Stomach (tissue), 9 donors: ENCODE measurements around the gene CCDC148. TPM values are rescaled to one million over a fixed set of nuclear protein-coding genes. Genes with fewer than 3 reads are reported as not detected.

Experiments
- DNase-seq, 2 donors: peaks; one replicate each; pipeline versions ENCODE4 v3.0.0 to v3.0.0-alpha.2; 2013 to 2019
- H3K27ac ChIP-seq, 5 donors: fragments of 200-600 bp in 4 of 5; sonication (generic) in 4 of 5; one replicate each; pipeline ENCODE4 v1.5.1; 2013 to 2019; ENCODE audit warnings: mild to moderate bottlenecking in 1 of 5, moderate library complexity in 1 of 5
- H3K27me3 ChIP-seq, 3 donors: fragments of 200-600 bp; sonication (generic); one replicate each; pipeline ENCODE4 v1.5.1; 2017 to 2019; ENCODE audit warnings: mixed run types in 1 of 3
- H3K36me3 ChIP-seq, 4 donors: fragments of 200-600 bp; sonication (generic); 1 replicate in 3 of 4; 2 replicates in 1 of 4; pipeline ENCODE4 v1.5.1; 2016 to 2019
- H3K4me1 ChIP-seq, 4 donors: fragments of 200-600 bp; sonication (generic); one replicate each; pipeline ENCODE4 v1.5.1; 2016 to 2019
- H3K4me3 ChIP-seq, 4 donors: fragments of 200-600 bp; sonication (generic) in 3 of 4; one replicate each; pipeline ENCODE4 v1.5.1; 2016 to 2019; ENCODE audit warnings: mild to moderate bottlenecking in 1 of 4
- H3K9me3 ChIP-seq, 4 donors: fragments of 200-600 bp; sonication (generic); one replicate each; pipeline ENCODE4 v1.5.1; 2016 to 2019
- EP300 ChIP-seq: sonication (generic); formaldehyde crosslinking; IDR thresholded peaks from one replicate; pipeline ENCODE4 v1.6.1; 2017; ENCODE audit warnings: antibody characterized with exemption
- POLR2A ChIP-seq, 4 donors: fragments of 450-650 bp; IDR thresholded peaks; one replicate each; pipeline ENCODE4 v1.6.1; 2016; ENCODE audit warnings: antibody characterized with exemption in 4 of 4, control low read depth in 2 of 4, mild to moderate bottlenecking in 1 of 4, moderate library complexity in 1 of 4
- POLR2AphosphoS5 ChIP-seq, 3 donors: sonication (generic); formaldehyde crosslinking; IDR thresholded peaks; one replicate each; pipeline ENCODE4 v1.6.1; 2016; ENCODE audit warnings: antibody characterized with exemption in 3 of 3
- WGBS, 5 donors: extraction: QIAGEN DNeasy Blood & Tissue Kit in 3 of 5; methylation state at CpG; one replicate each; pipeline versions ENCODE4 v1.1.5 to v1.1.7; 2013 to 2018; 5-methylcytosine and 5-hydroxymethylcytosine counted together
- intact Hi-C: fragments of 100-400 bp; cut with DNase I; formaldehyde crosslinking; loops from one replicate; pipeline ENCODE4 v1.15.1; 2023; ENCODE audit warnings: low total_unique reads
- polyA plus RNA-seq, 3 donors: library from polyadenylated mRNA; stranded (reverse); fragments of 200-250 nt; gene quantifications; one replicate each; pipeline ENCODE4 v1.2.3, GENCODE V29; 2013
- total RNA-seq, 5 donors: library from RNA; depleted of rRNA; stranded (reverse); fragments of >200 nt; gene quantifications; one replicate each; pipeline versions ENCODE4 v1.1.0 to v1.2.3, GENCODE V29; 2014 to 2016
- TF ChIP-seq, protein P1 (sequence below), 7 experiments: fragments of 450-650 bp in 4 of 7; fragments of 200-600 bp in 3 of 7; sonication (generic) in 3 of 7; IDR thresholded peaks; one replicate each; pipeline ENCODE4 v1.5.1; 2016 to 2019; ENCODE audit warnings: antibody characterized with exemption in 7 of 7, control low read depth in 2 of 7, mild to moderate bottlenecking in 1 of 7
- donor health status: healthy with polysubstance abuse.
- donor health status: Bipolar disorder and iron deficiency.
- donor health status: healthy.

CCDC148 gene
- total and polyA plus RNA-seq, 8 donors: 0.25 to 1.3 (median 0.43) TPM; not detected in 5

DNA sequence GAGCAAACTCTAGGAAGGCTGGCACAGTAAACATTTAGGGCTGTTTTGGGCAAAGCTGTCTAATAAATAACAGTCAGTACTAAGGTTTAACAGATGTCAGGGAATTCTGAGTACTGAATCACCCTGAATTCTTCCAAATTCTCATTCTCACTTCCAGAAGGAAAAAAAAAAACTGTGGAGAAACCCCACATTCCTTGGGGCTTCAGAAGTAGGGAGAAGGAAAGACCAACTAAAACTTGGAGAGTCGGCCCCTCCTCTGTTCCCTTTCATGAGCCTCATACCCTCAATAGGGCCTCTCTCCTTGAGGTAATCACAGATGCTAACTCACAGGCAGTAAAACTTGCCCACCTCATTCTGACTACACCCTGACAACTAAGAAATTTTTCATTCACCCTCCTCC, 62.1 kb downstream of the CCDC148 start:
- Histone ChIP-seq H3K4me1 (no peaks in the 10 kb centered on the region), H3K27me3 (no peaks in the 10 kb centered on the region), H3K4me3 (no peak overlapping the region), H3K36me3 (no peaks in the 10 kb centered on the region), H3K27ac (no peak overlapping the region), H3K9me3 (no peaks in the 10 kb centered on the region)
- intact Hi-C loops: no loop called here
- DNase-seq: no peak
- 4 to 81% (median 66%) methylated on average over 1 of the region's 1 CpG for WGBS, 5 donors
- TF ChIP-seq EP300 (no peak), POLR2A (IDR thresholded peaks at IDR 0.05) (no peak), POLR2AphosphoS5 (IDR thresholded peaks at IDR 0.05) (no peak)
- TF ChIP-seq, protein P1, sequence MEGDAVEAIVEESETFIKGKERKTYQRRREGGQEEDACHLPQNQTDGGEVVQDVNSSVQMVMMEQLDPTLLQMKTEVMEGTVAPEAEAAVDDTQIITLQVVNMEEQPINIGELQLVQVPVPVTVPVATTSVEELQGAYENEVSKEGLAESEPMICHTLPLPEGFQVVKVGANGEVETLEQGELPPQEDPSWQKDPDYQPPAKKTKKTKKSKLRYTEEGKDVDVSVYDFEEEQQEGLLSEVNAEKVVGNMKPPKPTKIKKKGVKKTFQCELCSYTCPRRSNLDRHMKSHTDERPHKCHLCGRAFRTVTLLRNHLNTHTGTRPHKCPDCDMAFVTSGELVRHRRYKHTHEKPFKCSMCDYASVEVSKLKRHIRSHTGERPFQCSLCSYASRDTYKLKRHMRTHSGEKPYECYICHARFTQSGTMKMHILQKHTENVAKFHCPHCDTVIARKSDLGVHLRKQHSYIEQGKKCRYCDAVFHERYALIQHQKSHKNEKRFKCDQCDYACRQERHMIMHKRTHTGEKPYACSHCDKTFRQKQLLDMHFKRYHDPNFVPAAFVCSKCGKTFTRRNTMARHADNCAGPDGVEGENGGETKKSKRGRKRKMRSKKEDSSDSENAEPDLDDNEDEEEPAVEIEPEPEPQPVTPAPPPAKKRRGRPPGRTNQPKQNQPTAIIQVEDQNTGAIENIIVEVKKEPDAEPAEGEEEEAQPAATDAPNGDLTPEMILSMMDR (IDR thresholded peaks at IDR 0.05): no peak

DNA sequence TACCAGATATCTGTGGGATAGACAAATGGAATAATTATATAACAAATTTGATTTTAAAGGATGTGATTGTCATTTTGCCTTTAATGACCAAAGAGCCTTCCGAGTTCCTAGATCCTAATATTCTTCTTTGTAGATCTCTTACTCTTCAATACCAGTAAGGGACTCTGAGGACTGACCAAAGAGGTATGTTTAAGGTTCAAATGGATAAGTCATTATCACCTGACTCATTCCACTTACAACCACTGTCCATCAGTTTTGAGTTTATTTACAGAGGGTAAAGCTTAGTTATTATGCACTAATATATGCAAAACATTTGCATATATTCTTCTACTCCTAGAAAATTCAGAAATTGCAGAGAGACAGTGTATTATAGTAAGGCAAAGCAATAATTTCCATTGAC, 62.7 kb downstream of the CCDC148 start:
- DNase-seq: no peak
- intact Hi-C loops: no loop called here
- Histone ChIP-seq H3K27ac (no peak overlapping the region), H3K4me1 (no peaks in the 10 kb centered on the region), H3K4me3 (no peak overlapping the region), H3K27me3 (no peaks in the 10 kb centered on the region), H3K9me3 (no peaks in the 10 kb centered on the region), H3K36me3 (no peaks in the 10 kb centered on the region)
- WGBS, 5 donors: 0 to 96% (median 94%) methylated on average over 1 of the region's 1 CpG
- no peak for TF ChIP-seq POLR2AphosphoS5 (IDR thresholded peaks at IDR 0.05)
- TF ChIP-seq, protein P1 (IDR thresholded peaks at IDR 0.05): no peak
- TF ChIP-seq POLR2A (IDR thresholded peaks at IDR 0.05): no peak
- no peak for TF ChIP-seq EP300

DNA sequence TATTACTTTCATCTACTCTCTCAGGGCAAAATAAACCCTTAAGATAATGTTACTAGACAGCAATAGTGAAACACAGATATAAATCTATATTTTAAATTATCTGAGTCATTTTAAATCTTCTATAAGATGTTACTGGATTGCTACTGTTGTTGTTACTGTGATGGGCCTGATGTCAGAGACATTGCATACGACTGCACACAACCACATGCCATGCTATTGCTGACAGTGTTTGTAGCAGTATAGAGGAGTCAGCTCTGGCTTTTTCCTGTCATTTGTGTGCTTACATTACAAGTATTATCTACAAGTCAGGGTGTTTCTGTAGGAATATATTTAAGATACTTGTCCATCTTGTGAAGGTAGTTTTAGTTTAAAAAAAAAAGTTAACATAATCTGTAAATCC, 63.9 kb downstream of the CCDC148 start:
- DNase-seq: no peak
- 0 to 88% (median 30%) methylated on average over 1 of the region's 1 CpG for WGBS, 5 donors

DNA sequence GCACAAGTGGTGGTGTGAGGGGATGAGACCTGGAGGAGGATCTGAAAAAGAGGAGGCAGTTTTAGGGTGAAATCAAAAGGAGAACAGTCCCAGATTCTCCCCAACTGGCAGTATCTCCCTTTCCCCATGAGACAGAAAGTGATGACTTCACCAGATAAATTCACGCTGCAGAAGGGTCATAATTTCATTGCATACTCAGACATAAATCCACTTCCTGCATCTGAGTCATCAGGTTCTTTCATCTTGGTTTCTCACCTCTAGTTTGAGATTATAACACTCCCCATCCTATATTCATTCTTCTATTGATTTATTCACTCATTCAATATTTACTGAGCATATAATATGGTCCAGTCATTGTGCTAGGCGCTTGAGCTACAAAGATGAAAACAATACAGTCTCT, 64.7 kb downstream of the CCDC148 start:
- H3K4me1 ChIP-seq: no peaks in the 10 kb centered on the region
- H3K27me3 ChIP-seq: no peaks in the 10 kb centered on the region
- TF ChIP-seq, protein P1 (IDR thresholded peaks at IDR 0.05): no peak
- TF ChIP-seq EP300 (no peak), POLR2A (IDR thresholded peaks at IDR 0.05) (no peak), POLR2AphosphoS5 (IDR thresholded peaks at IDR 0.05) (no peak)
- DNase-seq: no peak
- H3K9me3 ChIP-seq: no peaks in the 10 kb centered on the region
- H3K4me3 ChIP-seq: no peak overlapping the region
- intact Hi-C loops: no loop called here
- H3K36me3 ChIP-seq: no peaks in the 10 kb centered on the region
- WGBS, 5 donors: 49 to 63% (median 50%) methylated on average over 2 of the region's 2 CpGs
- no peak overlapping the region for H3K27ac ChIP-seq

More for the DNA sequence above, 63.9 kb downstream of the CCDC148 start:
- no peaks in the 10 kb centered on the region for H3K27me3 ChIP-seq
- intact Hi-C loops: no loop called here
- no peak overlapping the region for H3K27ac ChIP-seq
- H3K4me1 ChIP-seq: no peaks in the 10 kb centered on the region
- no peaks in the 10 kb centered on the region for H3K36me3 ChIP-seq
- no peaks in the 10 kb centered on the region for H3K9me3 ChIP-seq
- H3K4me3 ChIP-seq: no peak overlapping the region
- TF ChIP-seq, protein P1 (IDR thresholded peaks at IDR 0.05): no peak
- no peak for TF ChIP-seq EP300
- TF ChIP-seq POLR2AphosphoS5 (IDR thresholded peaks at IDR 0.05): no peak
- TF ChIP-seq POLR2A (IDR thresholded peaks at IDR 0.05): no peak
